ENCODE data around the gene ILF3. TPM values are rescaled to one million over a fixed set of nuclear protein-coding genes. Genes with fewer than 3 reads are reported as not detected.

ILF3 gene
- total RNA-seq, 2 experiments from 2014 or later: 464 to 491 TPM

- Mint-ChIP-seq H3K9me3 (no peaks in the 10 kb centered on the region), H3K4me3 (no peak overlapping the region), H3K4me1 (ENCODE audit: low read depth) (peaks cover 25% of the 10 kb centered on the region), H3K36me3 (ENCODE audit: low read depth) (peaks cover 86% of the 10 kb centered on the region), H3K27me3 (no peaks in the 10 kb centered on the region), H3K27ac (no peak overlapping the region)
- ATAC-seq (ENCODE audit: poor library complexity) (no peak), DNase-seq (no peak)
- peaks cover 29% of the 10 kb centered on the region for H3K4me1 ChIP-seq (ENCODE audit: insufficient read depth, low read length)
- TF ChIP-seq CTCF (IDR thresholded peaks at IDR 0.05): no peak
- H3K9me3 ChIP-seq (ENCODE audit: control insufficient read depth in 1 of 2, insufficient read depth in 1 of 2, low read length in 2 of 2): no peaks in the 10 kb centered on the region
- ChIA-PET CTCF (interaction anchor here (1.0 to 1.4 kb wide), 2 partner anchors 59 to 67 kb away, joined by 3 to 6 read pairs; no protein-coding TSS in a partner anchor), POLR2A (interaction anchor here (2.3 to 7.9 kb wide), 3 partner anchors 13 to 59 kb away, joined by 11 to 82 read pairs (median 13); no protein-coding TSS in a partner anchor)
- peaks cover 81% of the 10 kb centered on the region for H3K36me3 ChIP-seq (ENCODE audit: insufficient read depth, low read length)
- no peak overlapping the region for H3K27ac ChIP-seq (ENCODE audit: low read depth in 1 of 2, low read length in 2 of 2)
- H3K4me3 ChIP-seq (ENCODE audit: low read length): no peak overlapping the region
- no peaks in the 10 kb centered on the region for H3K27me3 ChIP-seq (ENCODE audit: control insufficient read depth in 1 of 2, insufficient read depth in 2 of 2, low read length in 2 of 2)
- intact Hi-C loops (cut with DNase I, micrococcal nuclease): loop anchor here in 1 of 2 experiments (5.0 kb wide), 1 partner anchor 38 kb away; no protein-coding TSS in a partner anchor
Measured at GRCh38 chr19:10640361-10640760, 13.8 kb upstream of the ILF3 start.

GRCh38 chr19:10641248-10641647 lies 12.9 kb upstream of the ILF3 start:
- H3K27me3 Mint-ChIP-seq: no peaks in the 10 kb centered on the region
- TF ChIP-seq CTCF (IDR thresholded peaks at IDR 0.05): no peak
- H3K9me3 ChIP-seq (ENCODE audit: control insufficient read depth in 1 of 2, insufficient read depth in 1 of 2, low read length in 2 of 2): no peaks in the 10 kb centered on the region
- no peaks in the 10 kb centered on the region for H3K27me3 ChIP-seq (ENCODE audit: control insufficient read depth in 1 of 2, insufficient read depth in 2 of 2, low read length in 2 of 2)
- peaks cover 74% of the 10 kb centered on the region for H3K36me3 ChIP-seq (ENCODE audit: insufficient read depth, low read length)
- intact Hi-C loops (cut with DNase I, micrococcal nuclease): loop anchor here in 1 of 2 experiments (5.0 kb wide), 1 partner anchor 39 kb away; no protein-coding TSS in a partner anchor
- H3K4me1 ChIP-seq (ENCODE audit: insufficient read depth, low read length): peaks cover 29% of the 10 kb centered on the region
- DNase-seq (no peak), ATAC-seq (ENCODE audit: poor library complexity) (no peak)
- POLR2A ChIA-PET: interaction anchor here (1.1 to 7.9 kb wide), 4 partner anchors 9 to 60 kb away, joined by 4 to 82 read pairs (median 12); no protein-coding TSS in a partner anchor
- CTCF ChIA-PET: interaction anchor here (1.4 kb wide), 1 partner anchor 60 kb away, joined by 6 read pairs; no protein-coding TSS in a partner anchor
- H3K27ac Mint-ChIP-seq: no peak overlapping the region
- no peak overlapping the region for H3K4me3 Mint-ChIP-seq
- H3K4me1 Mint-ChIP-seq (ENCODE audit: low read depth): peaks cover 25% of the 10 kb centered on the region
- no peak overlapping the region for H3K27ac ChIP-seq (ENCODE audit: low read depth in 1 of 2, low read length in 2 of 2)
- H3K36me3 Mint-ChIP-seq (ENCODE audit: low read depth): peaks cover 77% of the 10 kb centered on the region
- H3K9me3 Mint-ChIP-seq: no peaks in the 10 kb centered on the region
- no peak overlapping the region for H3K4me3 ChIP-seq (ENCODE audit: low read length)

GRCh38 chr19:10642473-10643171 lies 11.5 kb upstream of the ILF3 start:
- no peak for ATAC-seq (ENCODE audit: poor library complexity)
- H3K27ac ChIP-seq (ENCODE audit: low read depth in 1 of 2, low read length in 2 of 2): no peak overlapping the region
- DNase-seq: no peak
- intact Hi-C loops (cut with DNase I, micrococcal nuclease): loop anchor here in 1 of 2 experiments (5.0 kb wide), 1 partner anchor 40 kb away; no protein-coding TSS in a partner anchor
- H3K36me3 Mint-ChIP-seq (ENCODE audit: low read depth): peaks cover 64% of the 10 kb centered on the region
- H3K4me3 Mint-ChIP-seq: no peak overlapping the region
- no peak for TF ChIP-seq CTCF (IDR thresholded peaks at IDR 0.05)
- no peaks in the 10 kb centered on the region for H3K9me3 ChIP-seq (ENCODE audit: control insufficient read depth in 1 of 2, insufficient read depth in 1 of 2, low read length in 2 of 2)
- peak overlapping the region; percentile 80 for H3K27ac Mint-ChIP-seq
- CTCF ChIA-PET: interaction anchor here (1.2 kb wide), 1 partner anchor 61 kb away, joined by 3 read pairs; no protein-coding TSS in a partner anchor
- no peaks in the 10 kb centered on the region for H3K27me3 ChIP-seq (ENCODE audit: control insufficient read depth in 1 of 2, insufficient read depth in 2 of 2, low read length in 2 of 2)
- H3K27me3 Mint-ChIP-seq: no peaks in the 10 kb centered on the region
- peaks cover 29% of the 10 kb centered on the region for H3K4me1 ChIP-seq (ENCODE audit: insufficient read depth, low read length)
- no peaks in the 10 kb centered on the region for H3K9me3 Mint-ChIP-seq
- no peak overlapping the region for H3K4me3 ChIP-seq (ENCODE audit: low read length)
- POLR2A ChIA-PET: interaction anchor here (2.3 to 7.9 kb wide), 3 partner anchors 10 to 61 kb away, joined by 11 to 82 read pairs (median 13); no protein-coding TSS in a partner anchor
- peaks cover 60% of the 10 kb centered on the region for H3K36me3 ChIP-seq (ENCODE audit: insufficient read depth, low read length)
- peaks cover 25% of the 10 kb centered on the region for H3K4me1 Mint-ChIP-seq (ENCODE audit: low read depth)

Measured in CD4-positive, alpha-beta T cell (primary cell).